Caki2 (cell line): ENCODE measurements around the gene CPNE9. TPM values are rescaled to one million over a fixed set of nuclear protein-coding genes. Genes with fewer than 3 reads are reported as not detected.

ENCODE experiments used
- DNase-seq: peaks from one replicate; pipeline ENCODE4 v3.0.0-alpha.2; 2015; ENCODE audit warnings: low read depth
- in situ Hi-C: cut with HindIII; loops from 2 replicates; pipeline ENCODE4 v1.10.0; 2016; ENCODE audit warnings: low sequenced_read_pairs, low pct_unique_long_range_greater_than_20kb, mixed read lengths
- total RNA-seq: library from RNA; depleted of rRNA; stranded (reverse); fragments of >200 nt; shearing (Covaris generic); gene quantifications from 2 replicates; pipeline ENCODE4 v1.2.3, GENCODE V29; 2014; ENCODE audit warnings: low replicate concordance

The CPNE9 gene
- total RNA-seq, 1 experiment from 2014 or later: not detected

- DNase-seq: peak; percentile 91
- in situ Hi-C loops: no loop called here
Observed at GRCh38 chr3:9731206-9732079, 27.8 kb downstream of the CPNE9 start, which contains the start of gene BRPF1. Gene BRPF1 (plus strand): TSS chr3:9731735. CDS start chr3:9734141, 2,406 bp downstream.

- DNase-seq: no peak
- in situ Hi-C loops: no loop called here
Observed at GRCh38 chr3:9732080-9732739, 28.6 kb downstream of the CPNE9 start.

GRCh38 chr3:9732740-9733115 is 29.1 kb downstream of the CPNE9 start:
- in situ Hi-C loops: no loop called here

GRCh38 chr3:9736831-9737230 is 33.2 kb downstream of the CPNE9 start:
- in situ Hi-C loops: no loop called here
- no peak for DNase-seq

More at GRCh38 chr3:9732740-9733115, 29.1 kb downstream of the CPNE9 start:
- no peak for DNase-seq

- no peak for DNase-seq
- in situ Hi-C loops: no loop called here
Observed at GRCh38 chr3:9739181-9739580, 35.5 kb downstream of the CPNE9 start.

- in situ Hi-C loops: no loop called here
- DNase-seq: no peak
Observed at GRCh38 chr3:9742560-9742959, 38.9 kb downstream of the CPNE9 start.

- DNase-seq: no peak
- in situ Hi-C loops: no loop called here
Observed at GRCh38 chr3:9743548-9743947, 39.9 kb downstream of the CPNE9 start.

GRCh38 chr3:9744162-9744561 is 40.5 kb downstream of the CPNE9 start:
- no peak for DNase-seq
- in situ Hi-C loops: no loop called here

- no peak for DNase-seq
- in situ Hi-C loops: no loop called here
Observed at GRCh38 chr3:9745521-9745920, 41.9 kb downstream of the CPNE9 start.

- in situ Hi-C loops: no loop called here
Observed at GRCh38 chr3:9746330-9746729, 42.7 kb downstream of the CPNE9 start.

GRCh38 chr3:9747267-9747666 is 43.6 kb downstream of the CPNE9 start:
- peak; percentile 18 for DNase-seq
- in situ Hi-C loops: no loop called here

More at GRCh38 chr3:9746330-9746729, 42.7 kb downstream of the CPNE9 start:
- no peak for DNase-seq

- in situ Hi-C loops: no loop called here
- DNase-seq: no peak
Observed at GRCh38 chr3:9748031-9748430, 44.4 kb downstream of the CPNE9 start.

GRCh38 chr3:9749296-9749644 is 45.6 kb downstream of the CPNE9 start:
- in situ Hi-C loops: no loop called here
- no peak for DNase-seq

- in situ Hi-C loops: no loop called here
- peak; percentile 95 for DNase-seq
Observed at GRCh38 chr3:9749645-9750555, 46.3 kb downstream of the CPNE9 start, which contains the start of gene OGG1. Gene OGG1 (plus strand): TSS chr3:9749952. CDS start chr3:9750287, 335 bp downstream.

GRCh38 chr3:9750556-9751411 is 47.2 kb downstream of the CPNE9 start:
- DNase-seq: no peak
- in situ Hi-C loops: no loop called here

GRCh38 chr3:9754678-9755077 is 51.0 kb downstream of the CPNE9 start:
- no peak for DNase-seq
- in situ Hi-C loops: no loop called here

GRCh38 chr3:9757427-9757826 is 53.8 kb downstream of the CPNE9 start:
- in situ Hi-C loops: no loop called here
- no peak for DNase-seq
